ENCODE results near the gene SRXN1. TPM values are rescaled to one million over a fixed set of nuclear protein-coding genes. Genes with fewer than 3 reads are reported as not detected.
A peak's percentile ranks its signal among the peaks of the same experiment; 100 is the strongest.

SRXN1 gene
- total and polyA plus RNA-seq, 9 of the 15 experiments (the other 6 are each of a cell fraction or from before 2014, with no cell fraction given) = 6.8 to 36.4 (median 21.6) TPM

DNA sequence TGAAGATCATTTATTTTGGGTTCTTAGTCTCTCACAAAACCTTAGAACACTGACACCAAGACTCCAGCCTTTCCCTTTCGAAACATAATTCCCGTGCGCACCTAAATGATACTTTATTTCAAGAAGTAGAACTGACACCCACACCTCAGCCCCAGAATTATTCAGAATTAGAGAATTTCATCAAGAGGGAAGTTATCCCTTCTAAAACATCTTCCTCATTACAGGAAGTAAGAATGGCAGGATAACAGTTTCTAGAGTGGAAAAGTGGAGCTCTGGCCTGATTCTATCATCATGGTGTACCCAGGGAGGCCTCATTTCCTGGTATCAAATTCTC is 1.4 kb upstream of the SRXN1 start (continued):
- TF ChIP-seq CEBPG (CRISPR knock-in tag; IDR thresholded peaks at IDR 0.05) (no peak), CEBPG (tag; conservative IDR thresholded peaks at IDR 0.05 in 1 of 2, IDR thresholded peaks at IDR 0.05 in 1 of 2) (0 out of 4 replicates have a peak, but pooled peaks of 1 of the 2 experiments have one; percentile 46), THRA (IDR thresholded peaks at IDR 0.05) (no peak), ZNF3 (CRISPR knock-in tag; IDR thresholded peaks at IDR 0.05) (no peak), PHTF2 (CRISPR knock-in tag; IDR thresholded peaks at IDR 0.05) (no peak), TRIM28 (IDR thresholded peaks at IDR 0.05) (no peak)

GRCh38 chr20:653590-654416 is 803 bp upstream of the SRXN1 start:
- Histone ChIP-seq H3K27me3 (ENCODE audit: control insufficient read depth in 2 of 2, insufficient read depth in 2 of 2, low read length in 2 of 2) (no peaks in the 10 kb centered on the region), H3K4me1 (replicated peaks in 1 of 2; ENCODE audit: control insufficient read depth in 2 of 2, insufficient read depth in 2 of 2, low read length in 2 of 2) (peaks cover 39 to 46% of the 10 kb centered on the region in 2 experiments), H3K9me3 (replicated peaks; ENCODE audit: control insufficient read depth, insufficient read depth, low read depth, low read length) (no peaks in the 10 kb centered on the region), H3K4me2 (ENCODE audit: insufficient read depth, low read length) (peak overlapping the region; percentile 85), H3K27ac (ENCODE audit: extremely low read depth, low read depth, low read length) (peak overlapping the region; percentile 91), H2AFZ (ENCODE audit: low read depth, low read length) (peak overlapping the region; percentile 61), H3K9ac (ENCODE audit: insufficient read depth in 1 of 2, low read depth in 2 of 2, low read length in 2 of 2) (peak overlapping the region; percentile 83 to 92), H3K9me1 (ENCODE audit: control insufficient read depth, insufficient read depth, low read length) (no peaks in the 10 kb centered on the region), H3K79me2 (ENCODE audit: control insufficient read depth, insufficient read depth, low read length) (peaks cover 40% of the 10 kb centered on the region), H3K4me3 (peak overlapping the region; percentile 70), H3K36me3 (ENCODE audit: control insufficient read depth, insufficient read depth, low read length) (peaks cover 22% of the 10 kb centered on the region), H4K20me1 (replicated peaks; ENCODE audit: control insufficient read depth, insufficient read depth, low read length) (no peaks in the 10 kb centered on the region)
- TSS peak; percentile 94 for BruUV-seq (replicated peaks)
- CTCF ChIA-PET (ENCODE audit: low intra/inter-chr PET ratio) = interaction anchor here (0.6 to 3.2 kb wide), 4 partner anchors 14 to 99 kb away, joined by 3 to 22 read pairs (median 3); no protein-coding TSS in a partner anchor
- in situ Hi-C loops (cut with MboI) = loop anchor here (5.0 kb wide), 1 partner anchor 73 kb away; no protein-coding TSS in a partner anchor
- ATAC-seq = no peak; the same call in 2 of the 3 replicates
- peak in 3 of 4 experiments; percentile 31 to 40 (median 33) for DNase-seq (ENCODE audit: extremely low read depth in 1 of 4, low spot score in 3 of 4)
- WGBS (ENCODE audit: insufficient coverage, low coverage, missing lambda C conversion rate) = 13% methylated on average over 9 of the region's 31 CpGs
- intact Hi-C loops (cut with micrococcal nuclease) = loop anchor here (2.0 kb wide), 1 partner anchor 75 kb away; no protein-coding TSS in a partner anchor
- POLR2A ChIA-PET = interaction anchor here (1.0 to 2.3 kb wide), 2 partner anchors 11 to 14 kb away, joined by 3 to 8 read pairs; no protein-coding TSS in a partner anchor
- peak; percentile 19 for FAIRE-seq
- TF ChIP-seq POLR2AphosphoS5 (IDR thresholded peaks at IDR 0.05; ENCODE audit: control insufficient read depth, insufficient read depth, low read depth, low read length) = peak; percentile 44; the same call in 1 of the 2 replicates
- no peak for TF ChIP-seq LEF1 (IDR thresholded peaks at IDR 0.05)
- no peak for TF ChIP-seq HNRNPK (IDR thresholded peaks at IDR 0.05; ENCODE audit: low read depth, low read length, poor library complexity, severe bottlenecking)
- TF ChIP-seq, protein P1, sequence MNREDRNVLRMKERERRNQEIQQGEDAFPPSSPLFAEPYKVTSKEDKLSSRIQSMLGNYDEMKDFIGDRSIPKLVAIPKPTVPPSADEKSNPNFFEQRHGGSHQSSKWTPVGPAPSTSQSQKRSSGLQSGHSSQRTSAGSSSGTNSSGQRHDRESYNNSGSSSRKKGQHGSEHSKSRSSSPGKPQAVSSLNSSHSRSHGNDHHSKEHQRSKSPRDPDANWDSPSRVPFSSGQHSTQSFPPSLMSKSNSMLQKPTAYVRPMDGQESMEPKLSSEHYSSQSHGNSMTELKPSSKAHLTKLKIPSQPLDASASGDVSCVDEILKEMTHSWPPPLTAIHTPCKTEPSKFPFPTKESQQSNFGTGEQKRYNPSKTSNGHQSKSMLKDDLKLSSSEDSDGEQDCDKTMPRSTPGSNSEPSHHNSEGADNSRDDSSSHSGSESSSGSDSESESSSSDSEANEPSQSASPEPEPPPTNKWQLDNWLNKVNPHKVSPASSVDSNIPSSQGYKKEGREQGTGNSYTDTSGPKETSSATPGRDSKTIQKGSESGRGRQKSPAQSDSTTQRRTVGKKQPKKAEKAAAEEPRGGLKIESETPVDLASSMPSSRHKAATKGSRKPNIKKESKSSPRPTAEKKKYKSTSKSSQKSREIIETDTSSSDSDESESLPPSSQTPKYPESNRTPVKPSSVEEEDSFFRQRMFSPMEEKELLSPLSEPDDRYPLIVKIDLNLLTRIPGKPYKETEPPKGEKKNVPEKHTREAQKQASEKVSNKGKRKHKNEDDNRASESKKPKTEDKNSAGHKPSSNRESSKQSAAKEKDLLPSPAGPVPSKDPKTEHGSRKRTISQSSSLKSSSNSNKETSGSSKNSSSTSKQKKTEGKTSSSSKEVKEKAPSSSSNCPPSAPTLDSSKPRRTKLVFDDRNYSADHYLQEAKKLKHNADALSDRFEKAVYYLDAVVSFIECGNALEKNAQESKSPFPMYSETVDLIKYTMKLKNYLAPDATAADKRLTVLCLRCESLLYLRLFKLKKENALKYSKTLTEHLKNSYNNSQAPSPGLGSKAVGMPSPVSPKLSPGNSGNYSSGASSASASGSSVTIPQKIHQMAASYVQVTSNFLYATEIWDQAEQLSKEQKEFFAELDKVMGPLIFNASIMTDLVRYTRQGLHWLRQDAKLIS (CRISPR knock-in tag; IDR thresholded peaks at IDR 0.05) = no peak
- TF ChIP-seq ZEB2 (IDR thresholded peaks at IDR 0.05) = 0 out of 2 replicates have a peak, but pooled peaks have one; percentile 24
- no peak for TF ChIP-seq ARHGAP35 (IDR thresholded peaks at IDR 0.05; ENCODE audit: partially characterized antibody)
- TF ChIP-seq MNT (conservative IDR thresholded peaks at IDR 0.05) = 0 out of 4 replicates have a peak, but pooled peaks of 1 of the 2 experiments have one; percentile 20

Measured in K562 (cell line).